Peyer's patch (tissue), 4 donors: ENCODE data around the gene RAB8B. TPM values are rescaled to one million over a fixed set of nuclear protein-coding genes. Genes with fewer than 3 reads are reported as not detected.

Source experiments
- DNase-seq, 3 donors: peaks; one replicate each; pipeline ENCODE4 v3.0.0-alpha.2; 2017 to 2019
- H3K27ac ChIP-seq, 4 donors: fragments of 200-600 bp; sonication (generic); one replicate each; pipeline ENCODE4 v1.5.1; 2016 to 2019
- H3K27me3 ChIP-seq, 2 donors: fragments of 200-600 bp; sonication (generic); one replicate each; pipeline ENCODE4 v1.5.1; 2019
- H3K36me3 ChIP-seq, 3 donors: fragments of 200-600 bp; sonication (generic); one replicate each; pipeline ENCODE4 v1.5.1; 2016 to 2019
- H3K4me1 ChIP-seq, 4 donors: fragments of 200-600 bp; sonication (generic); one replicate each; pipeline ENCODE4 v1.5.1; 2016 to 2019
- H3K4me3 ChIP-seq, 4 donors: fragments of 200-600 bp; sonication (generic); 1 replicate in 3 of 4; 2 replicates in 1 of 4; pipeline ENCODE4 v1.5.1; 2016 to 2019; ENCODE audit warnings: mild to moderate bottlenecking in 1 of 4
- H3K9me3 ChIP-seq, 4 donors: fragments of 200-600 bp; sonication (generic); one replicate each; pipeline ENCODE4 v1.5.1; 2016 to 2019; ENCODE audit warnings: mild to moderate bottlenecking in 1 of 4
- CTCF ChIP-seq, 6 experiments: fragments of 450-650 bp in 4 of 6; fragments of 200-600 bp in 2 of 6; sonication (generic) in 1 of 6; IDR thresholded peaks; one replicate each; pipeline ENCODE4 v1.5.1; 2017 to 2019; ENCODE audit warnings: antibody characterized with exemption in 6 of 6, mild to moderate bottlenecking in 3 of 6, moderate library complexity in 1 of 6
- POLR2A ChIP-seq, 2 donors: fragments of 450-650 bp; IDR thresholded peaks; one replicate each; pipeline ENCODE4 v1.5.1; 2017; ENCODE audit warnings: antibody characterized with exemption in 2 of 2, mild to moderate bottlenecking in 2 of 2, moderate library complexity in 2 of 2
- total RNA-seq, 4 donors: library from RNA; depleted of rRNA; stranded (reverse); fragments of >200 nt; gene quantifications; one replicate each; pipeline ENCODE4 v1.1.0, GENCODE V29; 2016

Gene RAB8B
- total RNA-seq, 4 donors from 2014 or later = 11.7 to 35.5 (median 25.3) TPM

GRCh38 chr15:63185206-63185605 lies 4.2 kb upstream of the RAB8B start:
- peaks cover 0 to 4% (median 0%) of the 10 kb centered on the region in 4 donors for H3K4me1 ChIP-seq
- no peak for TF ChIP-seq CTCF (IDR thresholded peaks at IDR 0.05)
- no peak for TF ChIP-seq POLR2A (IDR thresholded peaks at IDR 0.05)

GRCh38 chr15:63186065-63186464 lies 3.3 kb upstream of the RAB8B start:
- no peaks in the 10 kb centered on the region for H3K9me3 ChIP-seq
- H3K4me1 ChIP-seq = peaks cover 0 to 4% (median under 1%) of the 10 kb centered on the region in 4 donors
- no peak overlapping the region for H3K4me3 ChIP-seq
- no peaks in the 10 kb centered on the region for H3K27me3 ChIP-seq
- DNase-seq = no peak
- H3K27ac ChIP-seq = no peak overlapping the region
- TF ChIP-seq CTCF (IDR thresholded peaks at IDR 0.05) (no peak), POLR2A (IDR thresholded peaks at IDR 0.05) (no peak)
- H3K36me3 ChIP-seq = no peaks in the 10 kb centered on the region

More at GRCh38 chr15:63185206-63185605, 4.2 kb upstream of the RAB8B start:
- H3K36me3 ChIP-seq = no peaks in the 10 kb centered on the region
- H3K27me3 ChIP-seq = no peaks in the 10 kb centered on the region
- no peaks in the 10 kb centered on the region for H3K9me3 ChIP-seq
- H3K4me3 ChIP-seq = no peak overlapping the region
- DNase-seq = no peak
- no peak overlapping the region for H3K27ac ChIP-seq

GRCh38 chr15:63187589-63188226 lies 1.7 kb upstream of the RAB8B start:
- peaks cover 0 to 10% (median 6%) of the 10 kb centered on the region in 4 donors for H3K4me1 ChIP-seq
- no peak overlapping the region for H3K4me3 ChIP-seq
- no peak overlapping the region for H3K27ac ChIP-seq
- no peaks in the 10 kb centered on the region for H3K27me3 ChIP-seq
- TF ChIP-seq POLR2A (IDR thresholded peaks at IDR 0.05) (no peak), CTCF (IDR thresholded peaks at IDR 0.05) (no peak)
- no peaks in the 10 kb centered on the region for H3K36me3 ChIP-seq
- no peaks in the 10 kb centered on the region for H3K9me3 ChIP-seq
- no peak for DNase-seq

- DNase-seq = no peak
- TF ChIP-seq POLR2A (IDR thresholded peaks at IDR 0.05) (no peak), CTCF (IDR thresholded peaks at IDR 0.05) (no peak)
- H3K36me3 ChIP-seq = no peaks in the 10 kb centered on the region
- no peaks in the 10 kb centered on the region for H3K9me3 ChIP-seq
- H3K27me3 ChIP-seq = no peaks in the 10 kb centered on the region
- peak overlapping the region; percentile 66 to 96 (median 76) for H3K4me3 ChIP-seq
- H3K4me1 ChIP-seq = peaks cover 0 to 17% (median 10%) of the 10 kb centered on the region in 4 donors
- peak overlapping the region; percentile 47 to 93 (median 93) for H3K27ac ChIP-seq
Measured at GRCh38 chr15:63188247-63188925, 1.0 kb upstream of the RAB8B start.

- Histone ChIP-seq H3K4me3 (peak overlapping the region; percentile 66 to 96 (median 76)), H3K27ac (peak overlapping the region; percentile 86 to 93 (median 93)), H3K36me3 (no peaks in the 10 kb centered on the region), H3K9me3 (no peaks in the 10 kb centered on the region), H3K27me3 (no peaks in the 10 kb centered on the region), H3K4me1 (peaks cover 0 to 33% (median 18%) of the 10 kb centered on the region in 4 donors)
- no peak for DNase-seq
- TF ChIP-seq CTCF (IDR thresholded peaks at IDR 0.05) (no peak), POLR2A (IDR thresholded peaks at IDR 0.05) (peak in 1 of 2 donors; percentile 18)
Measured at GRCh38 chr15:63189941-63190768, 749 bp downstream of the RAB8B start.
